Keratinocyte (primary cell): ENCODE measurements around the gene HAT1.

ENCODE experiments used
- EZH2 ChIP-seq: IDR thresholded peaks from one replicate; pipeline ENCODE4 v1.6.1; 2012; ENCODE audit warnings: inconsistent platforms, mild to moderate bottlenecking, low read length, moderate library complexity
- TF ChIP-seq, protein P1 (sequence below), 3 experiments: IDR thresholded peaks in 1 of 3; conservative IDR thresholded peaks in 1 of 3; optimal IDR thresholded peaks in 1 of 3; 2 replicates in 2 of 3; 3 replicates in 1 of 3; pipeline versions ENCODE3 to v1.5.1; 2011; ENCODE audit warnings: low read length in 3 of 3, mild to moderate bottlenecking in 3 of 3, moderate library complexity in 2 of 3, control low read depth in 1 of 3, inconsistent platforms in 1 of 3; ENCODE audit not compliant: insufficient read depth in 2 of 3; ENCODE audit errors: extremely low read depth in 1 of 3

DNA sequence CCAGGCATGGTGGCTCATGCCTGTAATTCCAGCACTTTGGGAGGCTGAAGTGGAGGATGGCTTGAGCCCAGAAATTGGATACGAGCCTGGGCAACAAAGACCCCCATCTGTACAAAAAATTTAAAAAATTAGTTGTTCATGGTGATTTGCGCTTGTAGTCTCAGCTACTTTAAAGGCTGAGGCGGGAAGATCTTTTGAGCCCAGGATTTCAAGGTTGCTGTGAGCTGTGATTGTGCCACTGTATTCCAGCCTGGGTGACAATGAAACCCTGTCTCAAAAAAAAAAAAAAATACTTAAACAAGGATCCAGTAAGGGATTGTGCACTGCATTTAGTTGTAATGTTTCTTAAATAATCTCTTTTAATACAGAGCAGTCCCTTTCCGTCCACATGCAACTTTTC, 21.6 kb downstream of the HAT1 start:
- TF ChIP-seq, protein P1, sequence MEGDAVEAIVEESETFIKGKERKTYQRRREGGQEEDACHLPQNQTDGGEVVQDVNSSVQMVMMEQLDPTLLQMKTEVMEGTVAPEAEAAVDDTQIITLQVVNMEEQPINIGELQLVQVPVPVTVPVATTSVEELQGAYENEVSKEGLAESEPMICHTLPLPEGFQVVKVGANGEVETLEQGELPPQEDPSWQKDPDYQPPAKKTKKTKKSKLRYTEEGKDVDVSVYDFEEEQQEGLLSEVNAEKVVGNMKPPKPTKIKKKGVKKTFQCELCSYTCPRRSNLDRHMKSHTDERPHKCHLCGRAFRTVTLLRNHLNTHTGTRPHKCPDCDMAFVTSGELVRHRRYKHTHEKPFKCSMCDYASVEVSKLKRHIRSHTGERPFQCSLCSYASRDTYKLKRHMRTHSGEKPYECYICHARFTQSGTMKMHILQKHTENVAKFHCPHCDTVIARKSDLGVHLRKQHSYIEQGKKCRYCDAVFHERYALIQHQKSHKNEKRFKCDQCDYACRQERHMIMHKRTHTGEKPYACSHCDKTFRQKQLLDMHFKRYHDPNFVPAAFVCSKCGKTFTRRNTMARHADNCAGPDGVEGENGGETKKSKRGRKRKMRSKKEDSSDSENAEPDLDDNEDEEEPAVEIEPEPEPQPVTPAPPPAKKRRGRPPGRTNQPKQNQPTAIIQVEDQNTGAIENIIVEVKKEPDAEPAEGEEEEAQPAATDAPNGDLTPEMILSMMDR (optimal IDR thresholded peaks at IDR 0.05 in 1 of 3, IDR thresholded peaks at IDR 0.05 in 1 of 3, conservative IDR thresholded peaks at IDR 0.05 in 1 of 3; ENCODE audit: extremely low read depth in 1 of 3, insufficient read depth in 2 of 3, low read length in 3 of 3) = no peak
- TF ChIP-seq EZH2 = no peak
